Measurements from ENCODE around the gene PHPT1. TPM values are rescaled to one million over a fixed set of nuclear protein-coding genes. Genes with fewer than 3 reads are reported as not detected.

The PHPT1 gene
- total RNA-seq, 1 donor from 2014 or later: 215 TPM

DNA sequence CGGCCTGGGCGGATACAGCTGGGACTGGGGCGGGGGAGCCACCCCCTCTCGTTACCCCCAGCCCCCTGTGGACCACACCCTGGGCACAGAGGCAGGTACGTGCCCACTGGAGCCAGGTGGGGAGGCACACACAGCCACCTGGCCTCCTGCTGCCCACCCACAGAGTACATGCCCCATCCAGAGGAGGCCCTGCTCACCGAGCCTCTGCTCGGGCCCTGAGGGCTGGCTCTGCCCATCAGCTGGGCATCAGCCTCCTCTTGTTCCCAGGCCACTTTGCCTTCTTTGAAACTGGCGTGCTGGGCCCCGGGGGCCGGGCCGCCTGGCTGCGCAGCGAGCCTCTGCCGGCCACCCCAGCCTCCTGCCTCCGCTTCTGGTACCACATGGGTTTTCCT, 9.2 kb downstream of the PHPT1 start:
- no peaks in the 10 kb centered on the region for H3K27me3 Mint-ChIP-seq (ENCODE audit: low read depth, unreplicated experiment)
- no peak overlapping the region for H3K27ac Mint-ChIP-seq (ENCODE audit: unreplicated experiment)
- H3K4me1 Mint-ChIP-seq (ENCODE audit: low read depth, unreplicated experiment): peaks cover 2% of the 10 kb centered on the region
- Histone ChIP-seq H3K9me3 (ENCODE audit: insufficient read depth, low read depth, low read length) (no peaks in the 10 kb centered on the region), H4K20me1 (ENCODE audit: insufficient read depth, low read length) (peaks cover 39% of the 10 kb centered on the region), H3K9ac (ENCODE audit: low read length) (no peak overlapping the region), H3K4me1 (ENCODE audit: insufficient read depth, low read length) (peaks cover 6% of the 10 kb centered on the region), H3K27ac (ENCODE audit: low read depth, low read length) (no peak overlapping the region), H3K4me2 (ENCODE audit: low read length) (no peak overlapping the region), H3K36me3 (ENCODE audit: insufficient read depth, low read length) (no peaks in the 10 kb centered on the region), H3K4me3 (ENCODE audit: insufficient read depth, low read depth, low read length) (no peak overlapping the region), H3K79me2 (ENCODE audit: insufficient read depth, low read length) (peaks cover 2% of the 10 kb centered on the region), H3K27me3 (ENCODE audit: insufficient read depth, low read length) (no peaks in the 10 kb centered on the region), H2AFZ (ENCODE audit: low read depth, low read length) (no peak overlapping the region)
- no peaks in the 10 kb centered on the region for H3K36me3 Mint-ChIP-seq (ENCODE audit: low read depth, unreplicated experiment)
- no peak for TF ChIP-seq EZH2 (IDR thresholded peaks at IDR 0.05; ENCODE audit: insufficient read depth, low read length)
- TF ChIP-seq, protein P1, sequence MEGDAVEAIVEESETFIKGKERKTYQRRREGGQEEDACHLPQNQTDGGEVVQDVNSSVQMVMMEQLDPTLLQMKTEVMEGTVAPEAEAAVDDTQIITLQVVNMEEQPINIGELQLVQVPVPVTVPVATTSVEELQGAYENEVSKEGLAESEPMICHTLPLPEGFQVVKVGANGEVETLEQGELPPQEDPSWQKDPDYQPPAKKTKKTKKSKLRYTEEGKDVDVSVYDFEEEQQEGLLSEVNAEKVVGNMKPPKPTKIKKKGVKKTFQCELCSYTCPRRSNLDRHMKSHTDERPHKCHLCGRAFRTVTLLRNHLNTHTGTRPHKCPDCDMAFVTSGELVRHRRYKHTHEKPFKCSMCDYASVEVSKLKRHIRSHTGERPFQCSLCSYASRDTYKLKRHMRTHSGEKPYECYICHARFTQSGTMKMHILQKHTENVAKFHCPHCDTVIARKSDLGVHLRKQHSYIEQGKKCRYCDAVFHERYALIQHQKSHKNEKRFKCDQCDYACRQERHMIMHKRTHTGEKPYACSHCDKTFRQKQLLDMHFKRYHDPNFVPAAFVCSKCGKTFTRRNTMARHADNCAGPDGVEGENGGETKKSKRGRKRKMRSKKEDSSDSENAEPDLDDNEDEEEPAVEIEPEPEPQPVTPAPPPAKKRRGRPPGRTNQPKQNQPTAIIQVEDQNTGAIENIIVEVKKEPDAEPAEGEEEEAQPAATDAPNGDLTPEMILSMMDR (IDR thresholded peaks at IDR 0.05; ENCODE audit: insufficient read depth, low read depth, low read length): no peak
- no peaks in the 10 kb centered on the region for H3K9me3 Mint-ChIP-seq (ENCODE audit: unreplicated experiment)
- FAIRE-seq (no peak), DNase-seq (ENCODE audit: low read depth) (no peak)
- no peak overlapping the region for H3K4me3 Mint-ChIP-seq (ENCODE audit: unreplicated experiment)

DNA sequence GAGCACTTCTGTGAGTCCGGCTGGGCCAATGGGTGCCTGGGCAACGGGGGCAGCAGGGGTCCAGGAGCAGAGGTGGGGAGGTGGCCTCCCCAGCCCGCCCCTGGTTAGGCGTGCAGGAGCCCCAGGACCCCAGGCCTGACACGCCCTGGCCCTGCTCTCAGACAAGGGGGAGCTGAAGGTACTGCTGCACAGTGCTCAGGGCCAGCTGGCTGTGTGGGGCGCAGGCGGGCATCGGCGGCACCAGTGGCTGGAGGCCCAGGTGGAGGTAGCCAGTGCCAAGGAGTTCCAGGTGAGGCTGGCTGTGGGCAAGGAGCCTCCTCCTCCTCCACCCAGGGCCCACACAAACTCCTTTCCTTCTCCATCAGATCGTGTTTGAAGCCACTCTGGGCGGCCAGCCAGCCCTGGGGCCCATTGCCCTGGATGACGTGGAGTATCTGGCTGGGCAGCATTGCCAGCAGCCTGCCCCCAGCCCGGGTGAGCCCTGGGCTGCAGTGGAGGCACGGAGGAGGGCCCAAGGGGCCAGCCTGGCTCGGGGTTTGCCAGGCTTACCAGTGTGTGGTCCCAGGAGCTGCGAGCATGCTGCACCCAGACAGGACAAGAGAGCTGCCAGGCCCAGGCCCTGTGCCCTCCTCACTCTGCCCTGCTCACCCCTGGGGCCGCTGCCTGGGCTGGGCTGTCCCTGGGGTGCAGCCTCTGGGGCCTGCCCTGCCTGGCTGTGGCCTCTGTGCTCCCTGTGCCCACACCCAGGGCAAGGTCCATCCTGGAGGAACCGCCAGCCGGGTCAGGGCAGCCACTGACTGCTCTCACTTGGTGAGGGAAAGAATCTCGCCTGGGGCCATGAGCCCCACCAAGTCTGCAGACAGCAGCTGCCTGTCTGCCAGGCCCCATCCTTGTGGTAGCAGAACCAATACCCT, 9.9 kb downstream of the PHPT1 start:
- FAIRE-seq: no peak
- H3K9ac ChIP-seq (ENCODE audit: low read length): no peak overlapping the region
- H3K4me2 ChIP-seq (ENCODE audit: low read length): no peak overlapping the region
- H3K4me1 Mint-ChIP-seq (ENCODE audit: low read depth, unreplicated experiment): peaks cover 2% of the 10 kb centered on the region
- no peak overlapping the region for H3K27ac ChIP-seq (ENCODE audit: low read depth, low read length)
- peaks cover 6% of the 10 kb centered on the region for H3K4me1 ChIP-seq (ENCODE audit: insufficient read depth, low read length)
- DNase-seq (ENCODE audit: low read depth): no peak
- H2AFZ ChIP-seq (ENCODE audit: low read depth, low read length): no peak overlapping the region
- H3K79me2 ChIP-seq (ENCODE audit: insufficient read depth, low read length): peaks cover 8% of the 10 kb centered on the region
- H3K36me3 Mint-ChIP-seq (ENCODE audit: low read depth, unreplicated experiment): no peaks in the 10 kb centered on the region
- no peak overlapping the region for H3K4me3 Mint-ChIP-seq (ENCODE audit: unreplicated experiment)
- no peak overlapping the region for H3K27ac Mint-ChIP-seq (ENCODE audit: unreplicated experiment)
- peaks cover 46% of the 10 kb centered on the region for H4K20me1 ChIP-seq (ENCODE audit: insufficient read depth, low read length)
- no peaks in the 10 kb centered on the region for H3K27me3 ChIP-seq (ENCODE audit: insufficient read depth, low read length)
- no peak overlapping the region for H3K4me3 ChIP-seq (ENCODE audit: insufficient read depth, low read depth, low read length)
- no peaks in the 10 kb centered on the region for H3K9me3 Mint-ChIP-seq (ENCODE audit: unreplicated experiment)
- no peaks in the 10 kb centered on the region for H3K9me3 ChIP-seq (ENCODE audit: insufficient read depth, low read depth, low read length)
- no peak for TF ChIP-seq EZH2 (IDR thresholded peaks at IDR 0.05; ENCODE audit: insufficient read depth, low read length)
- TF ChIP-seq, protein P1 (IDR thresholded peaks at IDR 0.05; ENCODE audit: insufficient read depth, low read depth, low read length): no peak
- no peaks in the 10 kb centered on the region for H3K27me3 Mint-ChIP-seq (ENCODE audit: low read depth, unreplicated experiment)
- peaks cover 4% of the 10 kb centered on the region for H3K36me3 ChIP-seq (ENCODE audit: insufficient read depth, low read length)

DNA sequence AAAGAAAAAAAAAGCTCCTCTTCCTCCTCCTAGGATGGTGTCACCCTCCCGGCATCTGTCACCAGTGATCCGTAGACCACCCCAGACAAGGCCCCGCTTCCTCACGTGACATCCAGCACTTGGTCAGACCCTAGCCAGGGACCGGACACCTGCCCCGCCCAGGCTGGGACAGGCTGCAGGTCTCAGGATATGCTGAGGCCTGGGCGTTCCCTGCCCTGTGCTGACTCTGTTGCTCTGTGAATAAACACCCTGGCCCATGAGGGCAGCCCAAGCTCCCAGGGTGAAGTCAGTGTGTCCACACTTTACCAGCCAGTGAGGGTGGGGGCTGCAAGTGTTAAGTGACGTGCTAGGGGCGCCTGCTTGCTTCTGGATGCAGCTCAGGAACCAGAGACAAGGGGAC, 11.3 kb downstream of the PHPT1 start:
- Histone ChIP-seq H2AFZ (ENCODE audit: low read depth, low read length) (no peak overlapping the region), H3K4me1 (ENCODE audit: insufficient read depth, low read length) (peaks cover 13% of the 10 kb centered on the region), H3K79me2 (ENCODE audit: insufficient read depth, low read length) (peaks cover 21% of the 10 kb centered on the region), H3K27ac (ENCODE audit: low read depth, low read length) (no peak overlapping the region), H4K20me1 (ENCODE audit: insufficient read depth, low read length) (peaks cover 58% of the 10 kb centered on the region), H3K9ac (ENCODE audit: low read length) (no peak overlapping the region), H3K36me3 (ENCODE audit: insufficient read depth, low read length) (peaks cover 4% of the 10 kb centered on the region), H3K9me3 (ENCODE audit: insufficient read depth, low read depth, low read length) (no peaks in the 10 kb centered on the region), H3K4me3 (ENCODE audit: insufficient read depth, low read depth, low read length) (no peak overlapping the region), H3K27me3 (ENCODE audit: insufficient read depth, low read length) (no peaks in the 10 kb centered on the region), H3K4me2 (ENCODE audit: low read length) (no peak overlapping the region)
- Mint-ChIP-seq H3K27me3 (ENCODE audit: low read depth, unreplicated experiment) (no peaks in the 10 kb centered on the region), H3K9me3 (ENCODE audit: unreplicated experiment) (no peaks in the 10 kb centered on the region), H3K4me1 (ENCODE audit: low read depth, unreplicated experiment) (peaks cover 6% of the 10 kb centered on the region), H3K36me3 (ENCODE audit: low read depth, unreplicated experiment) (peaks cover 1% of the 10 kb centered on the region), H3K4me3 (ENCODE audit: unreplicated experiment) (no peak overlapping the region), H3K27ac (ENCODE audit: unreplicated experiment) (no peak overlapping the region)
- DNase-seq (ENCODE audit: low read depth) (no peak), FAIRE-seq (no peak)
- no peak for TF ChIP-seq EZH2 (IDR thresholded peaks at IDR 0.05; ENCODE audit: insufficient read depth, low read length)
- TF ChIP-seq, protein P1 (IDR thresholded peaks at IDR 0.05; ENCODE audit: insufficient read depth, low read depth, low read length): no peak

All from astrocyte (in vitro differentiated cells and primary cell).